Memory B cell (primary cell): ENCODE data around the gene CTU2.

ENCODE experiments used
- ATAC-seq: fragments of 150-1000 bp; cut with Tn5 transposase; 2 replicates; pipeline ENCODE4 v1.10.0; 2021; ENCODE audit warnings: low read depth, mild to moderate bottlenecking, moderate library complexity
- DNase-seq, 2 donors: peaks; one replicate each; pipeline ENCODE4 v3.0.0; 2022; ENCODE audit warnings: low spot score in 2 of 2
- H3K27ac Mint-ChIP-seq: one replicate; pipeline ENCODE4 v1.8.0; 2022; ENCODE audit warnings: mild to moderate bottlenecking, moderate library complexity, mixed read lengths
- H3K27me3 Mint-ChIP-seq: one replicate; pipeline ENCODE4 v1.8.0; 2022; ENCODE audit warnings: mixed read lengths
- H3K36me3 Mint-ChIP-seq: one replicate; pipeline ENCODE4 v1.8.0; 2022; ENCODE audit warnings: mild to moderate bottlenecking, mixed read lengths
- H3K4me1 Mint-ChIP-seq: one replicate; pipeline ENCODE4 v1.8.0; 2022; ENCODE audit warnings: mixed read lengths
- H3K4me3 Mint-ChIP-seq: one replicate; pipeline ENCODE4 v1.8.0; 2022; ENCODE audit warnings: mild to moderate bottlenecking, moderate library complexity, mixed read lengths
- H3K9me3 Mint-ChIP-seq: one replicate; pipeline ENCODE4 v1.8.0; 2022; ENCODE audit warnings: mixed read lengths

Gene CTU2

GRCh38 chr16:88697831-88698615 lies 8.3 kb upstream of the CTU2 start:
- H3K36me3 Mint-ChIP-seq, result peaks cover 1% of the 10 kb centered on the region
- H3K4me3 Mint-ChIP-seq, result peak overlapping the region; percentile 51
- ATAC-seq, result no peak
- DNase-seq, result no peak
- H3K4me1 Mint-ChIP-seq, result peaks cover 32% of the 10 kb centered on the region
- H3K9me3 Mint-ChIP-seq, result no peaks in the 10 kb centered on the region
- H3K27ac Mint-ChIP-seq, result peak overlapping the region; percentile 82
- no peaks in the 10 kb centered on the region for H3K27me3 Mint-ChIP-seq

DNA sequence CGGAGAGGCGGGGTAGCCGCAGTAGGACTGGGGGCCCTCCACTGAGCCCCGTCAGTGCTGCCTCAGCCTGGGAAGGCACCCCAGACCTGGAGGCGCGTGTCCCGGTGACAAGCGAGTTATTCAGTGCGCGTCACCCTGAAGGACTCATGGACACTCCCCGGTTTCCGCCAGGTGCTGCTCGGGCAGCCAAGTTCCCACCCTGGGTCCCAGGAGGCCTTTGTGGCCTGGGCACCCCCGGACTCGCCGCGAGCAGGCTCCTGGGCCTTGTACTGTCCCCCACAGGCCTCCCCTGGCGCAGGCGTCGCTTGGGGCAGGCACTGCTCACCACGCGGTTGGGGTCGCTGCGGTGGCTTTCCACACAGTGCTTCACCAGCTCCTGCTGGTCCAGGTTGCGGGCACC lies 7.7 kb upstream of the CTU2 start:
- peak overlapping the region; percentile 51 for H3K4me3 Mint-ChIP-seq
- peaks cover 1% of the 10 kb centered on the region for H3K36me3 Mint-ChIP-seq
- peak overlapping the region; percentile 82 for H3K27ac Mint-ChIP-seq
- H3K27me3 Mint-ChIP-seq, result no peaks in the 10 kb centered on the region
- peak; percentile 33 for ATAC-seq
- no peaks in the 10 kb centered on the region for H3K9me3 Mint-ChIP-seq
- peak in 1 of 2 donors; percentile 39 for DNase-seq
- peaks cover 35% of the 10 kb centered on the region for H3K4me1 Mint-ChIP-seq

DNA sequence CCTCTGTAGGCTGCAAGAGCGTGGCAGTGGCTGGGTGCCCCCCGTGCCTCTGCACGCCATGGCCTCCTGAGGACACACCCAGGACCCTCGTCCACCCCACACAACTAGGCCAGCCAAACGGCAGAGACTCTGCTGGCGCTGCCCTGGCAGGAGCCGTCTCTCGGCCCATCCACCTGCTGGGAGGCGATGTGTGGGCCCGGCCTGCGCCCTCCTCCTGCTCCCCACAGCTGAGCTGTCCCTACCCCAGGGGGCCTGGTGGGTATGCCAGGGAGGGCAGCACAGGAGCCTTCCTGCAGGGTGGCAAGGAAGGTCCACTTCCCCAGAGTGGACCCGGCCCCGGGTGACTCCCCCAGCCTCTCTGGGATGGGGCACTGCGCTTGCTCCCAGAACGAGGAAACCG lies 7.1 kb upstream of the CTU2 start:
- Mint-ChIP-seq H3K4me3 (no peak overlapping the region), H3K27ac (peak overlapping the region; percentile 82), H3K4me1 (peaks cover 39% of the 10 kb centered on the region), H3K27me3 (no peaks in the 10 kb centered on the region), H3K36me3 (peaks cover 1% of the 10 kb centered on the region), H3K9me3 (no peaks in the 10 kb centered on the region)
- ATAC-seq, result no peak
- no peak for DNase-seq

GRCh38 chr16:88700322-88700635 lies 6.0 kb upstream of the CTU2 start:
- Mint-ChIP-seq H3K27me3 (no peaks in the 10 kb centered on the region), H3K36me3 (peaks cover 1% of the 10 kb centered on the region), H3K4me1 (peaks cover 44% of the 10 kb centered on the region), H3K4me3 (peak overlapping the region; percentile 79), H3K9me3 (no peaks in the 10 kb centered on the region), H3K27ac (peak overlapping the region; percentile 62)
- peak in 1 of 2 donors; percentile 26 for DNase-seq
- no peak for ATAC-seq

GRCh38 chr16:88700636-88701482 lies 5.4 kb upstream of the CTU2 start:
- ATAC-seq, result peak; percentile 79
- DNase-seq, result peak; percentile 71 to 83
- H3K4me1 Mint-ChIP-seq, result peaks cover 47% of the 10 kb centered on the region
- H3K4me3 Mint-ChIP-seq, result peak overlapping the region; percentile 79
- no peaks in the 10 kb centered on the region for H3K9me3 Mint-ChIP-seq
- no peaks in the 10 kb centered on the region for H3K27me3 Mint-ChIP-seq
- peak overlapping the region; percentile 62 for H3K27ac Mint-ChIP-seq
- H3K36me3 Mint-ChIP-seq, result peaks cover 1% of the 10 kb centered on the region

DNA sequence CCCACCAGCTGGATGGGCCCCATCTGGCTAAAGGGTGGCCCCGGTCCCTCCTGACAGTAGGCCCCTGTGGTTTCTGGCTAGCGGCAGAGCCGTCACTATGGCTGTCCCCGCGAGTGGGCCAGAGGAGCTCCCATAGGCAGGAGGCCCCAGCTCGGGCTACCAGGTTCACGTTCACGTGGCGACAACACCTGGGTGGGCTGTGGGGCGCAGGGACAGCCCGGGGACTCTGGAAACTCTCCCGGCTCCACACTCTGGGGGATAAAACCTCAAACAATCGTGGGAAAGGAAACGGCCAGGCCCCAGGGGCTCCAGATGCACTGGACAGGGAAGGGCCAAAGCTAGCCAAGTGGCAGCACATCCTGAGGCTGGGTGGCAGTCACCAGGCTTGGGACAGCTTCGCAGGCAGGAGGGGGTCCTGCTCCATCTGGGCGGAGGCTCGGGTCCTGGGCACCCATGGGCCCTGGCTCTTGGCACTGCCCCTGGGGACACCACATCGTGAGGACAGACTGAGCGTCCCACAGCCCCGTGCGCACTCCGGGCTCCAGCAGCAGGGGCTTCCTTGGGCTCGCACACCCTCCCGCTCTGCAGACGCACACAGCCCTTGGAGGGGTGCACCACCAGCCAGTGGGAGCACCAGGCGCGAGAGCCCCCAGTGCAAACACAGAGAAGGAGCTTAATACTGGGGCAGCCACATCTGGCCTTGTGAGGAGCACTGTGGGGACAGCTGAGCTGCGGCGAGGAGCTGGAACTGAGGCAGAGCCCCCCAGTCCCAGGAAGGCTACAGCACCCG lies 4.5 kb upstream of the CTU2 start:
- Mint-ChIP-seq H3K4me1 (peaks cover 47% of the 10 kb centered on the region), H3K27me3 (no peaks in the 10 kb centered on the region), H3K4me3 (peak overlapping the region; percentile 79), H3K36me3 (peaks cover 1% of the 10 kb centered on the region), H3K27ac (peak overlapping the region; percentile 62), H3K9me3 (no peaks in the 10 kb centered on the region)
- DNase-seq, result no peak
- ATAC-seq, result no peak

GRCh38 chr16:88702371-88703210 lies 3.7 kb upstream of the CTU2 start:
- Mint-ChIP-seq H3K27me3 (no peaks in the 10 kb centered on the region), H3K27ac (peak overlapping the region; percentile 62), H3K4me3 (peak overlapping the region; percentile 79), H3K4me1 (peaks cover 55% of the 10 kb centered on the region), H3K9me3 (no peaks in the 10 kb centered on the region), H3K36me3 (peaks cover 1% of the 10 kb centered on the region)
- ATAC-seq, result no peak
- DNase-seq, result no peak

- H3K27ac Mint-ChIP-seq, result peak overlapping the region; percentile 62
These were observed 2.6 kb upstream of the CTU2 start for GRCh38 chr16:88703486-88704309.

GRCh38 chr16:88705076-88705684 lies 1.1 kb upstream of the CTU2 start:
- peaks cover 45% of the 10 kb centered on the region for H3K4me1 Mint-ChIP-seq
- ATAC-seq (no peak), DNase-seq (peak in 1 of 2 donors; percentile 32)
- H3K27me3 Mint-ChIP-seq, result no peaks in the 10 kb centered on the region
- H3K27ac Mint-ChIP-seq, result peak overlapping the region; percentile 89
- no peaks in the 10 kb centered on the region for H3K36me3 Mint-ChIP-seq
- no peaks in the 10 kb centered on the region for H3K9me3 Mint-ChIP-seq
- peak overlapping the region; percentile 79 for H3K4me3 Mint-ChIP-seq

More at GRCh38 chr16:88703486-88704309, 2.6 kb upstream of the CTU2 start:
- no peaks in the 10 kb centered on the region for H3K9me3 Mint-ChIP-seq
- H3K27me3 Mint-ChIP-seq, result no peaks in the 10 kb centered on the region
- H3K36me3 Mint-ChIP-seq, result no peaks in the 10 kb centered on the region
- peaks cover 52% of the 10 kb centered on the region for H3K4me1 Mint-ChIP-seq
- DNase-seq (peak in 1 of 2 donors; percentile 39), ATAC-seq (no peak)
- H3K4me3 Mint-ChIP-seq, result peak overlapping the region; percentile 79

DNA sequence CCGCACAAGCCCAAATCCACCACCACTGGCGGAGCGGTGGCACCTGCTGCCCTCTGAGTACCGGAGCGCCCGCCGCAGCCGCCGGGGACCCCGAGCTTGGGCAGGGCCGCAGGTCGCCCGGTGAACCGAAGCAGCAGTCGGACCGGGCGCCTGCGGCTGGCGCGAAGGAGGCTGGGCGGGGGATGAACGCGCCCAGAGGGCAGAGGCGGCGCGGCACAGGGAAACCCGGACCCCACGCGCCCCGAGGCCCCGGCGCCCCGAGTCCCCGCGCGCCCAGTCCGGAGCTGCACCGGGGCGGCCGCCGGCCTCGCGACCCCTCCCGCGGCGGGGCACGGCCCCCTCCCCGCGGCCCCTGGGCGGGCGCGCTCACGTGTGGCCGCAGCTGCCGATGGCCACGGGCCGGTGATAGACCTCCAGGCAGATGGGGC lies 488 bp upstream of the CTU2 start:
- H3K27ac Mint-ChIP-seq, result peak overlapping the region; percentile 89
- DNase-seq (no peak), ATAC-seq (peak; percentile 14)
- H3K4me3 Mint-ChIP-seq, result peak overlapping the region; percentile 86
- H3K27me3 Mint-ChIP-seq, result no peaks in the 10 kb centered on the region
- no peaks in the 10 kb centered on the region for H3K36me3 Mint-ChIP-seq
- H3K9me3 Mint-ChIP-seq, result no peaks in the 10 kb centered on the region
- peaks cover 46% of the 10 kb centered on the region for H3K4me1 Mint-ChIP-seq

DNA sequence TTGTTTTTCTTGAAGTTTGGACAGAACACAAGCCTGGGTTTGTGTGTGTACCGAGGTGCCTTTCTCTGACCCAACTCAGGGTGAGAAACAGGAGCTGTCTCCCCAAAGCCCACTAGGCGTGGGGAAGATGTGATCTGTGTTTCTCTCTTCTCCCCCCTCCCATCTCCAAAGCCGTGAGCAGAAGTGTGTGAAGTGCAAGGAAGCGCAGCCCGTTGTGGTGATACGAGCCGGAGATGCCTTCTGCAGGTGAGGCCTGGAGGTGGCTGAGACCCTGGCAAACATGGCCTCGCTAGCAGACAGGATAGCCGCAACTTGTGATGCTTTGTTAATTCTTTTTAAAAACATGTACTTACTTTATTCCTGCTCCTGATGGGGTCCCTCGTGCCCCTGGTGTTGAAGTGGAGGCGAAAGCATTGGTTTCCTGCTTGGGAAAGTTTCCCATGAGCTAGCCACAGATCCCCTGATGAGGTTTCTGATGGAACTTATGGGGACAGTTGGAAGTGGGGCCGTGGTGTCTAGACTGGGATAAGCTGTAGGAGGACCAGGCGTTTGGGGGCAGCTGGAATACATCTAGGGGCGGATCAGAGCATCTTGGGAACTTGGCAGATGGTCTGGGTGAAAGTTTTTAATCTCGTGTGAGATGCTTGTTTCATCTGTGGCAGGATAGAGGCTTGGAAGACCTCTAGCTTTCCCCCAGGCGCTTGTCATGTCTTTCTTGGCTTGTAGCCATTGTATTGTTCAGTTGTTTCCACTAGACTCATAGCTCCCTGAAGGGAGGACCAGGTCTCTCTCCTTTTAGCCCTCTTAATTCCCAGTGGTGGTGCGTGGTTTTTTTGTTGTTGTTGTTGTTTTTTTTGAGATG lies 893 bp downstream of the CTU2 start:
- Mint-ChIP-seq H3K36me3 (no peaks in the 10 kb centered on the region), H3K27ac (peak overlapping the region; percentile 89), H3K9me3 (no peaks in the 10 kb centered on the region), H3K4me3 (peak overlapping the region; percentile 86), H3K4me1 (peaks cover 34% of the 10 kb centered on the region), H3K27me3 (no peaks in the 10 kb centered on the region)
- ATAC-seq, result no peak
- DNase-seq, result no peak
